Adrenal gland (tissue), 5 donors: ENCODE data around the gene HOMER2.

Experiments used
- CTCF ChIP-seq, 6 experiments: fragments of 450-650 bp in 4 of 6; fragments of 200-600 bp in 2 of 6; sonication (generic) in 1 of 6; IDR thresholded peaks; 1 replicate in 5 of 6; 2 replicates in 1 of 6; pipeline versions ENCODE4 v1.5.1 to v1.8.0; 2016 to 2021; ENCODE audit warnings: antibody characterized with exemption in 6 of 6, mild to moderate bottlenecking in 2 of 6, moderate library complexity in 1 of 6
- POLR2A ChIP-seq, 2 donors: fragments of 450-650 bp; IDR thresholded peaks; one replicate each; pipeline ENCODE4 v1.6.1; 2017; ENCODE audit warnings: antibody characterized with exemption in 2 of 2, mild to moderate bottlenecking in 2 of 2, moderate library complexity in 1 of 2
- donor health status: DM: no; HTN: no; CAD: no.

- TF ChIP-seq CTCF (IDR thresholded peaks at IDR 0.05) (no peak), POLR2A (IDR thresholded peaks at IDR 0.05) (no peak)
Measured at GRCh38 chr15:82840166-82840565, 112.4 kb downstream of the HOMER2 start.
